ENCODE measurements around the gene SLC39A5. TPM values are rescaled to one million over a fixed set of nuclear protein-coding genes. Genes with fewer than 3 reads are reported as not detected.

The SLC39A5 gene
- total and polyA plus RNA-seq, 2 of the 8 experiments (the other 6 are each of a cell fraction or from before 2014, with no cell fraction given) = 0.27 TPM; not detected in 1

GRCh38 chr12:56236091-56236490 lies 6.2 kb downstream of the SLC39A5 start:
- no peak overlapping the region for H2BK20ac ChIP-seq (ENCODE audit: low read length)
- no peak overlapping the region for H2AK5ac ChIP-seq (ENCODE audit: low read depth, low read length)
- no peak overlapping the region for H3K23ac ChIP-seq (ENCODE audit: insufficient read length)
- H2BK15ac ChIP-seq (ENCODE audit: low read length) = no peak overlapping the region
- H3K36me3 ChIP-seq (ENCODE audit: control insufficient read depth in 2 of 4, insufficient read depth in 4 of 4, low read length in 3 of 4) = peaks cover 0 to 4% (median 2%) of the 10 kb centered on the region in 4 experiments; a peak in 2 of 8 replicates
- FAIRE-seq = no peak
- H3K23me2 ChIP-seq (ENCODE audit: low read depth, low read length) = no peaks in the 10 kb centered on the region
- ChIA-PET POLR2A (ENCODE audit: partially characterized antibody) (interaction anchor here (1.0 to 8.6 kb wide), 14 partner anchors 8 to 157 kb away, joined by 3 to 65 read pairs (median 6); partner anchors contain the start of genes ANKRD52, COQ10A, ERBB3 and ESYT1), CTCF (ENCODE audit: partially characterized antibody) (interaction anchor here (0.9 to 3.1 kb wide), 9 partner anchors 9 to 46 kb away, joined by 3 to 22 read pairs (median 4); partner anchors contain the start of genes ANKRD52 and RNF41)
- H2BK12ac ChIP-seq (ENCODE audit: low read depth, low read length) = no peak overlapping the region
- peaks cover 0 to 4% (median 2%) of the 10 kb centered on the region in 4 experiments; a peak in 4 of 7 replicates for H3K4me1 ChIP-seq (replicated peaks in 1 of 4; ENCODE audit: control insufficient read depth in 3 of 4, insufficient read depth in 4 of 4, low read length in 3 of 4)
- no peak overlapping the region for H3K56ac ChIP-seq (replicated peaks; ENCODE audit: insufficient read length, low read depth, low read length)
- no peak overlapping the region for H3K27ac ChIP-seq (ENCODE audit: low read depth, low read length)
- H2BK120ac ChIP-seq (replicated peaks; ENCODE audit: low read depth, low read length) = no peak overlapping the region
- H3K9me3 ChIP-seq (ENCODE audit: insufficient read depth in 2 of 2, low read depth in 1 of 2, low read length in 1 of 2) = no peaks in the 10 kb centered on the region
- H4K20me1 ChIP-seq (replicated peaks in 1 of 2; ENCODE audit: control insufficient read depth in 1 of 2, insufficient read depth in 2 of 2, low read length in 2 of 2) = peaks cover 0 to 3% of the 10 kb centered on the region in 2 experiments
- no peak overlapping the region for H3K18ac ChIP-seq (ENCODE audit: extremely low read depth, low read length)
- H3K4me2 ChIP-seq (ENCODE audit: insufficient read depth in 1 of 2, low read depth in 2 of 2, low read length in 2 of 2) = no peak overlapping the region
- no peak overlapping the region for H3K4ac ChIP-seq (replicated peaks; ENCODE audit: insufficient read length, low read depth, low read length)
- no peak overlapping the region for H3K14ac ChIP-seq (ENCODE audit: insufficient read length)
- WGBS, 2 experiments (ENCODE audit: extremely low coverage in 1 of 2, insufficient coverage in 1 of 2, insufficient read length in 1 of 2, insufficient replicate concordance in 2 of 2, low coverage in 1 of 2, low lambda C conversion rate in 2 of 2, missing lambda C conversion rate in 1 of 2) = 96% methylated on average over 6 of the region's 6 CpGs; no CpG with 5 or more reads in 1 of the 2 experiments
- no peak overlapping the region for H2BK5ac ChIP-seq (ENCODE audit: low read depth, low read length)
- DNase-seq (ENCODE audit: low read depth in 1 of 2, low spot score in 2 of 2) = no peak
- H4K8ac ChIP-seq (ENCODE audit: extremely low read depth, insufficient read depth, low read length) = no peak overlapping the region
- H4K91ac ChIP-seq (replicated peaks; ENCODE audit: insufficient read length, low read length) = no peak overlapping the region
- no peak overlapping the region for H3K4me3 ChIP-seq (ENCODE audit: extremely low read depth in 1 of 4, insufficient read depth in 2 of 4, low read depth in 3 of 4, low read length in 4 of 4)
- no peak overlapping the region for H3K9ac ChIP-seq (replicated peaks in 1 of 4; ENCODE audit: extremely low read depth in 1 of 4, low read depth in 3 of 4, low read length in 3 of 4)
- no peaks in the 10 kb centered on the region for H3K79me1 ChIP-seq (ENCODE audit: low read depth, low read length)
- 0 out of 7 replicates have a peak, but pooled peaks cover 0 to 2% (median 0%) of the 10 kb centered on the region in 4 experiments for H3K27me3 ChIP-seq (replicated peaks in 1 of 4; ENCODE audit: control insufficient read depth in 3 of 4, extremely low read depth in 1 of 4, insufficient read depth in 3 of 4, low read length in 3 of 4)
- H2AFZ ChIP-seq (ENCODE audit: low read length) = no peak overlapping the region
- no peak overlapping the region for H4K5ac ChIP-seq (ENCODE audit: insufficient read length, low read depth, low read length)
- H3K79me2 ChIP-seq (ENCODE audit: control insufficient read depth in 1 of 2, insufficient read depth in 2 of 2, low read length in 2 of 2) = no peaks in the 10 kb centered on the region
- no peak for TF ChIP-seq POU5F1 (IDR thresholded peaks at IDR 0.05; ENCODE audit: low read depth, low read length)
- TF ChIP-seq TCF12 (IDR thresholded peaks at IDR 0.05; ENCODE audit: low read depth, low read length) = no peak
- no peak for TF ChIP-seq HDAC2 (IDR thresholded peaks at IDR 0.05; ENCODE audit: borderline replicate concordance in 1 of 2, low read depth in 2 of 2, low read length in 2 of 2)
- no peak for TF ChIP-seq SIRT6 (IDR thresholded peaks at IDR 0.05; ENCODE audit: low read length)
- TF ChIP-seq CTBP2 (IDR thresholded peaks at IDR 0.05; ENCODE audit: borderline replicate concordance, insufficient read depth, insufficient read length, low read length) = no peak
- TF ChIP-seq SP1 (IDR thresholded peaks at IDR 0.05; ENCODE audit: low read depth, low read length) = no peak
- TF ChIP-seq E2F6 (IDR thresholded peaks at IDR 0.05) = no peak
- TF ChIP-seq POLR2AphosphoS5 (IDR thresholded peaks at IDR 0.05; ENCODE audit: low read depth, low read length) = no peak
- no peak for TF ChIP-seq EGR1 (IDR thresholded peaks at IDR 0.05; ENCODE audit: borderline replicate concordance, low read depth, low read length)
- no peak for TF ChIP-seq BCL11A (IDR thresholded peaks at IDR 0.05; ENCODE audit: low read depth in 2 of 2, low read length in 2 of 2)
- no peak for TF ChIP-seq EZH2 (IDR thresholded peaks at IDR 0.05; ENCODE audit: low read depth, low read length, severe bottlenecking)
- TF ChIP-seq SP4 (IDR thresholded peaks at IDR 0.05; ENCODE audit: low read length) = no peak
- no peak for TF ChIP-seq TBP (IDR thresholded peaks at IDR 0.05; ENCODE audit: low read depth, low read length)
